BLaER1 (cell line): ENCODE results near the gene AQP12A.

Experiments
- H3K27ac ChIP-seq: shearing (Covaris generic); formaldehyde crosslinking; 2 replicates; pipeline ENCODE4 v1.8.1; 2022
- H3K27me3 ChIP-seq: shearing (Covaris generic); formaldehyde crosslinking; 2 replicates; pipeline ENCODE4 v1.8.1; 2022
- H3K36me3 ChIP-seq: shearing (Covaris generic); formaldehyde crosslinking; 2 replicates; pipeline ENCODE4 v1.8.1; 2022
- H3K4me1 ChIP-seq: shearing (Covaris generic); formaldehyde crosslinking; 2 replicates; pipeline ENCODE4 v1.8.1; 2022
- H3K4me2 ChIP-seq: shearing (Covaris generic); formaldehyde crosslinking; 2 replicates; pipeline ENCODE4 v1.8.1; 2022
- H3K4me3 ChIP-seq: shearing (Covaris generic); formaldehyde crosslinking; 2 replicates; pipeline ENCODE4 v1.8.1; 2022
- H3K9ac ChIP-seq: shearing (Covaris generic); formaldehyde crosslinking; 2 replicates; pipeline ENCODE4 v1.8.1; 2022
- H3K9me3 ChIP-seq: shearing (Covaris generic); formaldehyde crosslinking; 2 replicates; pipeline ENCODE4 v1.8.1; 2022
- H4K20me1 ChIP-seq: shearing (Covaris generic); formaldehyde crosslinking; 2 replicates; pipeline ENCODE4 v1.8.1; 2022
- Cebpa-rat ChIP-seq: shearing (Covaris generic); IDR thresholded peaks from 2 replicates; pipeline ENCODE4 v1.8.1; 2022

Gene AQP12A

GRCh38 chr2:240742602-240743095, 51.0 kb downstream of the AQP12A start:
- no peaks in the 10 kb centered on the region for H3K27me3 ChIP-seq

DNA sequence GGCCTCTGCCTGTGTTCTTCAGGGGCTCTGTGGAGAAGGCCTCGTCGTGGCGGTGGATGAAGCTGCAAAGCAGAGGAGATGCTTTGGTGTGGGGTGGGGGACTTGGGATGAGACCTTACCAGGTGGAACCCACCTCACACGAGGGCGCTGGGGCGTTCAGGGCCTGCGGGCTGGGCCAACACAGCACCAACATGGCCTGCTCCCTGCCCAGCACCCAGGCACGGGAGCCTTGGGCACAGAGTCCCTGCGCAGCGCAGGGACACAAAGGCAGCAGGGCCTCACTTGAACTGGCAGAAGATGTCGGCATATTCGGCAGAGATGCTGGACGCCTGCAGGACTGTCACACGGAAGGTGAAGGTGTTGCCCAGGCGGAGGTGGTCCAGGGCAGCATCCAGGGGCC, 53.8 kb downstream of the AQP12A start:
- H3K4me3 ChIP-seq = no peak overlapping the region
- H3K9ac ChIP-seq = no peak overlapping the region
- peak overlapping the region; percentile 32; the same call in 1 of the 2 replicates for H3K4me2 ChIP-seq
- no peaks in the 10 kb centered on the region for H3K9me3 ChIP-seq
- no peaks in the 10 kb centered on the region for H4K20me1 ChIP-seq
- no peaks in the 10 kb centered on the region for H3K36me3 ChIP-seq
- H3K27ac ChIP-seq = no peak overlapping the region
- H3K27me3 ChIP-seq = no peaks in the 10 kb centered on the region
- TF ChIP-seq Cebpa-rat = no peak
- peaks cover 19% of the 10 kb centered on the region for H3K4me1 ChIP-seq

More at GRCh38 chr2:240742602-240743095, 51.0 kb downstream of the AQP12A start:
- H3K4me1 ChIP-seq = peaks cover 24% of the 10 kb centered on the region
- H4K20me1 ChIP-seq = no peaks in the 10 kb centered on the region
- H3K4me3 ChIP-seq = no peak overlapping the region
- no peak overlapping the region for H3K4me2 ChIP-seq
- TF ChIP-seq Cebpa-rat = no peak
- no peak overlapping the region for H3K9ac ChIP-seq
- no peaks in the 10 kb centered on the region for H3K36me3 ChIP-seq
- no peaks in the 10 kb centered on the region for H3K9me3 ChIP-seq
- no peak overlapping the region for H3K27ac ChIP-seq

GRCh38 chr2:240745962-240746361, 54.3 kb downstream of the AQP12A start:
- Histone ChIP-seq H3K4me1 (peaks cover 20% of the 10 kb centered on the region), H3K27ac (no peak overlapping the region), H3K36me3 (no peaks in the 10 kb centered on the region), H3K4me3 (no peak overlapping the region), H3K9me3 (no peaks in the 10 kb centered on the region), H3K9ac (no peak overlapping the region), H4K20me1 (no peaks in the 10 kb centered on the region), H3K4me2 (no peak overlapping the region), H3K27me3 (no peaks in the 10 kb centered on the region)
- no peak for TF ChIP-seq Cebpa-rat

- H3K27me3 ChIP-seq = no peaks in the 10 kb centered on the region
- H4K20me1 ChIP-seq = no peaks in the 10 kb centered on the region
- no peak for TF ChIP-seq Cebpa-rat
- H3K4me1 ChIP-seq = peaks cover 28% of the 10 kb centered on the region
- H3K4me2 ChIP-seq = no peak overlapping the region
- no peak overlapping the region for H3K4me3 ChIP-seq
- H3K9me3 ChIP-seq = no peaks in the 10 kb centered on the region
- no peak overlapping the region for H3K27ac ChIP-seq
- H3K36me3 ChIP-seq = no peaks in the 10 kb centered on the region
- H3K9ac ChIP-seq = no peak overlapping the region
Observed at GRCh38 chr2:240746671-240747070, 55.0 kb downstream of the AQP12A start.

DNA sequence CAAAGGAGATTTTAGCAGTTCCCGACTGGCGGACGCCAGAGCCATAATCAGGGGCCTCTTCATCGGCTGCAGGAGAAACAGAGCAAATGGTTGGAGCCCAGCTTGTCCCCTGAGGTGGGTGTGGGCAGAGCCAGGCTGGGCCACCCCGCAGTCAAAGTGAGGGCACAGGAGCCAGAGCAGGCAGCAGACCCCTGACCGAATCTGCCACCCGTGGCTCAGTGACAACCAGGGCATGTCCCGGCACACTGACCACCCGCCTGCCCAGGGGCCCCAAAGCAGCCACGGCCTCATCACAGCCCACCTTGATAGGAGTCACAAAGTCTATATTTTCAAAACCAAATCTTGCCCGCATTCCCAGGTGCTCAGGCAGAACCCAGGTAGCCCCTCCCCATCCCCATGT, 55.6 kb downstream of the AQP12A start:
- no peak overlapping the region for H3K27ac ChIP-seq
- no peak overlapping the region for H3K4me3 ChIP-seq
- no peak overlapping the region for H3K4me2 ChIP-seq
- TF ChIP-seq Cebpa-rat = no peak
- H3K9me3 ChIP-seq = no peaks in the 10 kb centered on the region
- peaks cover 33% of the 10 kb centered on the region for H3K4me1 ChIP-seq
- H3K9ac ChIP-seq = no peak overlapping the region
- no peaks in the 10 kb centered on the region for H3K36me3 ChIP-seq
- H3K27me3 ChIP-seq = no peaks in the 10 kb centered on the region
- no peaks in the 10 kb centered on the region for H4K20me1 ChIP-seq
